Cortex of kidney (tissue), 1 donor: ENCODE results near the gene PKHD1.

Source experiments
- DNase-seq: peaks from one replicate; lab custom pipeline; 2025; lab: John Stamatoyannopoulos, UW

The PKHD1 gene

GRCh38 chr6:52103623-52104022 is 16.2 kb upstream of the PKHD1 start:
- no peak for DNase-seq

DNA sequence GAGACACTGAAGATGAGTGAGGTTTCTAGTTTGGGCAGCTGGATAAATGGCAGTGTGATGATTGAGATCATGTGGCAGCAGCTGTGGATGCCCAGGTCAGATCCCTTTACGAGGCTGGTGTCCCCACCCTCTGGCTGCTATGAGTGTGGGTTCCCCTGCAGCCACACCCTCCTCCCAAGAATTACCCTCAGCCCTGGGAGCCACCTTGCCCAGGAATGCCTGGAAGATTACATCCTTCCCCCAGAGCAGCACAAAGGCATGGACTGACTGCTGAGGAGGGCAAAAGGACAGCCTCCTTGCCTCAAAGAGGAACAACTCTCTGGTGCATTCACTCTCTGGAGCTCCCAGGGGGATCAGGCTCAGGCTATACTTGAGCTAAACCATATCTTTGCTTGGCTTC is 15.0 kb upstream of the PKHD1 start:
- no peak for DNase-seq

DNA sequence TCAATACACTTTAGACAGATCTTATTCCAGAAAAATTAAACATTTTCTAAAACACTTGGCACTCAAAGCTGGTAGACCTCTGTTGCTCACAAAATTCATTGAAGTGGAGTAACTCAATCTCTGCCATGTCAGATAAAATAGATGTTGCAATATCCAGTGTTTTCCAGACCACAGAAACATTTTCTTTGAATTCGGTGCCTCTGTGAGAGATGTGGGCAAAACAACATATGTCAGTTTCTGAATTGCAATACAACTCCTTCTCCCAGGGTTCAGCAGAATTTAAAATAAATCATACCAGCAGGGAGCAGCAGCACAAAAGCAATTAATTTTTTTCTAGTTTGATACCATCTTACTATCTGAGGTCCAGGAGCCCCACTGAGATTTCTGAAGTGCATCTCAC is 11.3 kb upstream of the PKHD1 start:
- no peak for DNase-seq

GRCh38 chr6:52089758-52090348 is 2.4 kb upstream of the PKHD1 start:
- DNase-seq: no peak

- DNase-seq: no peak
Measured at GRCh38 chr6:52086741-52087140, 672 bp downstream of the PKHD1 start.

DNA sequence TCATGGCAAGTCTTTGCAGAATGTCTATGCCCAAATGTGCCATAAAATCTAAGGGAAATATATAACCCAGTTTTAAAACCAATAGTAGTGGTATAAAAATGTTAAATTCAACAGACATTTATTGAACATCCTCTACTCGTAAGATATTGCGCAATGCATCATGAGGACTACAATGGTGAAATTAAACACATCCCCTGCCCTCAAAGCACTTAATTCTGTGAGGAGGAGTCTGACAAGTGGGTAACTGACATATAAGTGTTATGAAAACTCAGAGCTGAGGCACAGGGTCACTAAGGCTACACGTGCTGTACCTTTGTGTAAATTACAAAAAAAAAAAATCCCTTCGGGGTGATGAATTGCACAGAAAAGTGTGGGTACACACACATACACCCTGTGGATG is 6.2 kb downstream of the PKHD1 start:
- no peak for DNase-seq

DNA sequence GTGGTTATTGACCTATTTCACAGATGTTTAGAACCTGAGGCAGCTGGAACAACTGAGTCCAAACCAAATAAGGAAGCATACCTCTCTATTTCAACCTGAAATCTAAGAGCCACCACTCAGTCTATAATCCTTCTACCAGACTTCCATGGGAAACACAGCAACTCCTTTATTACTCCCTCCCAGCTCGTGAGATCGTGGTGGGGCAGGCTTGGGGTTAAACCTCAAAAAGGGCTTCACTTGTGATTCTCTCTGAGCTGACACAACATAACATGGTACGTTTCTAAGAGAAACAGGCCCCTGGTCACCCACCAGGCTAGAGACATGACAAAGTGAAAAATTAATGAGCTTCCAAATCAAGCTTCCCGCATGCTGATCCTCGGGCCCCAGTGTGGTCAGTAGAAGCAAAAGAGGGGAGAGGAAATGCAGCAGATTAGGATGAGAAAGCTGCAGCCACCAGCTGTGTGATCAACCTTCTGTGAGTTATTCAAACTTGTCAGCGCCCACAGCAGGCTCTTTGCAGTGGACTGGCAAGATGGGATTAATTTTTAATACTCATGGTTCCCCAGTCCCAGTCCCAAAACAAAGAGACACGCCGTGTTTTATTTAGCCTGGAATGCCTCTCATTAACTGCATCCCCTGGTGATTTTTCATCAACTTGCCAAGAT is 9.3 kb downstream of the PKHD1 start:
- DNase-seq: no peak

DNA sequence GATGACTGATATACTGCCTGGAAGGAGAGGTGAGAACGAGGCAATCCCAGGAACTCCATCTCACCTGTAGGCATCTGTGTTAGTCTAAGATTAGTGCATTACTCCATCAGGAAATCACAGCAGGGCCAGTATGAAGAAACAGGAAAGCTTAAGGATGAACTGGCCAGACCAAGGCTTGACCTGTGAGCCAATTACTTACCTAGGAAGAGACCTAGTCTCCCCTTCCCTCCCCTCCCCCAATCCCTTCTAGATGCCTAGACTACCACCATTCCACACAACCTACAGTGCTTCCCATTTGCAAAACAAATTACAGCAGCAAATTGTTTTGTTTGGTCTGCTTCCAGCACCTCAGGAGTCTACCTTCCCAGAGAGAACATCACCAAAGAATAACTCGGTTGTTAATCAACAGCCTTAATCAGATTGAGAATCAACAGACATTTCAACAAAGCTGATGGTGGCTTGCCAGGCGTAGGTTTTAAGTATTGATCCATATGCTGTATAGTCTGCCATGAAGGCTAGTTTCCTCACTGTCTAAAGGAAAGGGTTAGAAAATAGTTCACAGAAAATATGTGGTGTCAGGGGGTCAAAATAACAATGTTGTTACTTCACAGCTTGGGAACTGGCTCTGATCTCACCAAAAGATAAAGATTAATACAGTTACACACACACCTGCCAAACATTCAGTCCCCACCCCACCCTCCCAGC is 10.1 kb downstream of the PKHD1 start:
- no peak for DNase-seq

DNA sequence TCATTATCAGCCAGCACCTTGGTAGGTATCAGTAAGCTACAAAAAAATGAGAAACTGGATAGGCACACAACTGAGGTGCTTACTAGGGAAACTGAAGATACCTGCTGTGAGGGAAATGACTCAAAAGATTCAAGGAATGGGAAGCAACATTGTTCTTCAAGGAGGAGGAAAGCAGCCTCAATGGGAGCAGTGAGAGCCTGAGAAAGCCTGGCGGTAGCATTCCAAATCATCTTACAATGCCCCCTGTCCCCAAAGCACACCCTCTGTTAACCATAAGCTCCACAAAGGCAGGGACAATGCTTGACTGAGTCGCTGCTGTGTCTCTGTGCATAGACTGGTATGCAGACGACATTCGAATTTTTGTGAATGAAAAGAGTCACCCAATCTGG is 10.6 kb downstream of the PKHD1 start:
- DNase-seq: no peak

DNA sequence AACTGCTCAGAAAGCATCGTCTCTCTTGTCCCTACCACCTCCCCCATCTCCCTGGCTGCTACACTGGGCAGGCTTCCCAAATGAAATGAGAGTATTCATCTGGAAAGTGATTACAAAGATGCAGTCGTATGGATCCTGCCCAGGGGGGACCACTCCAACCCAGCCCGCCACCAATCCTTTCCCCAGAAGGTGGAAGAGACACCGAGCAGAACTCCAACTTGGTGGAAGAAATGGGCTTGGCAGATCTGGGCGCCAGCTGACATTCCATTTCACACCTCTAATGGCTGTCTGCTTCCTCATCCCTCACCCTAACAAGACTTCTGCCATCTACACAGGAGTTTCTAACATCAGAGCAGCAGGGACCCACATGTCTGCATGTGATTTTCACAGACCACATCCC is 12.7 kb downstream of the PKHD1 start:
- DNase-seq: no peak

DNA sequence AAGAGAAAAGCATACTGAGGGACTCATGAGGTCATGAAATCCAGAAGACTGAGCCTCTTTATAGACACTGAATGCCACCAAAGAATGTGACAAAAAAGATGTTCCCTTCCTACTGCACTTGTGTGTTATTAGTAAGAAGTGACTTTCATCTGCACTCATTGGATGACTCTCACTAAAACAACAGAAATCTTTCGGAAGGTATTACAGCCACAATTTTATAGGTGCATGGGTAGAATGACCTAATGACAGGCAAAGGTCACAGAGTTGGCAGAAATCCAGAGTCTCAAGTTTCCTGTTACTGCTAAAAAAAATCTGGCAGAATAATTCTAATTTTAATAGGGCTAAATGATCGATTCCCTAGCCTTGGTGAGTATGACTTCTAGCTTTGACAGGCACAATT is 13.3 kb downstream of the PKHD1 start:
- DNase-seq: no peak

- DNase-seq: no peak
Measured at GRCh38 chr6:52065621-52066020, 21.8 kb downstream of the PKHD1 start.

- no peak for DNase-seq
Measured at GRCh38 chr6:52063584-52064344, 23.6 kb downstream of the PKHD1 start.

GRCh38 chr6:52061481-52061880 is 25.9 kb downstream of the PKHD1 start:
- DNase-seq: no peak

- no peak for DNase-seq
Measured at GRCh38 chr6:52059821-52060220, 27.6 kb downstream of the PKHD1 start.

DNA sequence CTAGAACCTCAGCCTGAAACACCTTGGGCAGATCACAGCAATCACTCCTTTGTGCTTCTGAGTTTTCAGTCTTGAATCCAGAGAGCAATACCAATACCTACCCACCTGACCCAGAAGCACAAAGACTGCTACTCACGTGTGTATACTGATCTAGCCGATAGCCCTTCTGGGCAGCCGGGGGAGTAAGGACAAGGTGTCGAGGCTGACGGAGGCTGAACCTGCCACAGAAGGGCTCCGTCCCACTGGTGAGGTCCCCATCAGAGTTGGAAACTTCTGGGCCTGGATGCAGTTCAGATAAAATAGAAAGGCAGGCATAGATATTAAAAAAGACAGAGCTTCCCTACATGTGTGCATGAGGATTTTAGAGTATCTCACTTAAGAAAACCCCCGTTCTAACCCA is 32.0 kb downstream of the PKHD1 start:
- DNase-seq: no peak

DNA sequence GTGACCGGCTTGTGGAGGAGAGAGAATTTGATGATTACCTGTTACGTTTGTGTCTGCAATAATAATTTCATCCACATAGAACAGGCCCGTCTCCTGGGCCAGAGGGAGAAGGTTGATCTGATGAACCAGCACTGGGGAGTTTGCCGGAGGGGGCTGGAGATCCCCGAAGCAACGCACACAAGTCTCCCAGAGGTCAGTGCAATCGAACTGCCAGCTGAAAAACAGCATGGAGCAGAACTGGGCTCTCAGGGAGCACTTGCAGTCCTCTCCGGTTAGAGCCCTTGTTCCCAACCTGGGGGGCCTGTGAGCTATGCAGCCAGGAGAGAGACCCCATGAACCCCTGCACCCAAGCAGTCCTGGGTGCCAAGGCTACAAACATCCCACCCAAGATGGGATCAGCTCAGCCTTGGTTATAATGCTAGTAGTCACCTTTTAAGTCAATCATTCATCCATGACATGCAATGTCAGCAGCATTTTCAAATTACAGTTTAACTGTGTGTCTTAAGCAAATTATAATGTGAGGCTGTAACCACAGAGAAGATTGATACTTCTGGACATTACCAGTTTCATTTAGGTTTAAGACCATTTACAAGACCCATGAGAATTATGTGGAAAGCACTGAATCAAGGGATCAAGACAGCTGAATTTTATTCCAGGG is 34.2 kb downstream of the PKHD1 start:
- no peak for DNase-seq

GRCh38 chr6:52050051-52050405 is 37.4 kb downstream of the PKHD1 start:
- no peak for DNase-seq

DNA sequence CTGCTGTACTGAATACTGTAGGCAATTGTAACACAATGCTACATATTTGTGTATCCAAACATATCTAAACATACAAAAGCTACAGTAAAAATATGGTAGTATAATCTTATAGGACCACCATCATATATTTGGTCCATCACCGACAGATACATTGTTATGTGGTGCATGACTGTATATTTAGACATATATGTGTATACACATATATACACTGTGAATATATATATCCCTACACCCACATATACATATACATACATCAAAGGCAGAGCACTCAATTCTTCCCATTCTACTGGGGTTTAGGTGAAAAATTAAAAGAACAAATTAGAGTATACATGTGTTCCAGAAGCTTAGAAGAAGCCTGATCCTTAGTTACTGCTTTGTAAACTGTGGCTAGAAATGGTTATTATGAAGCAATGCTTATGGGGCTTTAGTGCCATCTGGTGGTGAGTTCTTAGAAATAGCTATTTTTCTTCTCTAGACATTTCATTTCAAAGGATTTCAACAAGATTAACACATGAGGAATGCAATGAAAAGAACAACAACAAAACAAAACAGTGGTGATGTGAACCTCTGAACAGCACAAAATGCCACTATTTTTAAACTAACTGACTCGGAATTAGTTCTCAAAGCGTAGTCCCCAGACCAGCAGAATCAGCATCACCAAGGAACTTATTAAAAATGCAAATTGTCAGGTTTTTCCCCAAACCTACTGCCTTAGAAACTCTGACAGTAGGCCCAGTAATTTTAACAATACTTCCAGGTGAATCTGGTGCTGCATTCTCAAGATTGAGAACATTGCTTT is 38.0 kb downstream of the PKHD1 start:
- DNase-seq: no peak

GRCh38 chr6:52046456-52046855 is 41.0 kb downstream of the PKHD1 start:
- no peak for DNase-seq

DNA sequence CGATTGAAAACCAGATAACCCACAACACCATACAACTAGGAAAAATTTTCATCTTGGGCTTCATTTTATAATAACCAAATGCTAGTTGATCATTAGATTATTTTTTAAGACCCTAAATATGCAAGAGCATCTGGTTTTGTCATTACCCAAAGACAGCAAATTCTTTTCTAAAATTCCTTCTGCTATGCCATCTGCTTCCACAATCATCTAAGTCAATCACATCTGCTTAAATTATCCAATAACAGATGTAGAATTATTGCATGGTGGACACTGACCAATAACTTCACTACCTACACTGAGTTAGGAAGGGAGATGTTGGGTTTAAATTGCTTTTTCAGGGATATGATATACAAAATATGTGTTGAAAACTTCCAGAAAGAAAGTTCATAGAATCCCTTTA is 41.9 kb downstream of the PKHD1 start:
- no peak for DNase-seq

GRCh38 chr6:52045033-52045432 is 42.4 kb downstream of the PKHD1 start:
- DNase-seq: no peak
